GM12878 (cell line): ENCODE results near the gene STARD13. TPM values are rescaled to one million over a fixed set of nuclear protein-coding genes. Genes with fewer than 3 reads are reported as not detected.

Source experiments
- ATAC-seq: fragments of 200-7000 bp; cut with Tn5 transposase; 3 replicates; pipeline ENCODE4 v1.9.1; 2020; ENCODE audit warnings: mild to moderate bottlenecking, moderate library complexity
- BruUV-seq: library from RNA; stranded (reverse); fragments of 400-500 nt; replicated peaks from 2 replicates; lab custom pipeline; 2021; lab: Mats Ljungman, UMichigan
- CTCF ChIA-PET: fragments of 300-600 bp; sonication (Branson Sonifier 250); formaldehyde crosslinking; extraction: SDS; loops from one replicate; lab custom pipeline; 2021; ENCODE audit warnings: inconsistent platforms; lab: Yijun Ruan, JAX
- POLR2A ChIA-PET: fragments of 350-600 bp; formaldehyde crosslinking; extraction: SDS; loops from one replicate; lab custom pipeline; 2021; ENCODE audit warnings: inconsistent platforms; lab: Charles Lee
- RAD21 ChIA-PET: fragments of 300-600 bp; sonication (Branson Sonifier 250); formaldehyde crosslinking; loops from one replicate; lab custom pipeline; 2023; ENCODE audit warnings: antibody characterized with exemption; ENCODE audit not compliant: unreplicated experiment; lab: Charles Lee
- SMC1A ChIA-PET: fragments of 300-600 bp; sonication (Branson Sonifier 250); formaldehyde crosslinking; loops from one replicate; lab custom pipeline; 2023; ENCODE audit not compliant: unreplicated experiment, uncharacterized antibody; lab: Charles Lee
- DNase-seq: peaks from one replicate; pipeline ENCODE4 v3.0.0-alpha.2; 2011; ENCODE audit warnings: low read depth, low spot score
- FAIRE-seq: peaks from 3 replicates; lab custom pipeline; 2011; peaks lifted over from hg19 to GRCh38; lab: Jason Lieb, UNC
- H2AFZ ChIP-seq: 2 replicates; pipeline ENCODE4 v1.6.0; 2011; ENCODE audit warnings: low read depth, low read length, control low read depth; ENCODE audit not compliant: control insufficient read depth
- H3K27ac ChIP-seq: 2 replicates; pipeline ENCODE4 v1.5.1; 2011; ENCODE audit warnings: control low read depth; ENCODE audit not compliant: control insufficient read depth, insufficient read depth
- H3K27me3 ChIP-seq, 2 experiments: replicated peaks in 1 of 2; 2 replicates each; pipeline versions ENCODE4 v1.6.0 to v1.6.1; 2011; ENCODE audit warnings: low read length in 1 of 2; ENCODE audit not compliant: control insufficient read depth in 2 of 2, insufficient read depth in 2 of 2
- H3K36me3 ChIP-seq, 2 experiments: 2 replicates each; pipeline ENCODE4 v1.5.1; 2011; ENCODE audit warnings: low read length in 1 of 2; ENCODE audit not compliant: control insufficient read depth in 2 of 2, insufficient read depth in 2 of 2
- H3K4me1 ChIP-seq: 2 replicates; pipeline ENCODE4 v1.6.1; 2011; ENCODE audit warnings: mild to moderate bottlenecking, low read length, moderate library complexity, mixed read lengths; ENCODE audit not compliant: control insufficient read depth, insufficient read depth
- H3K4me2 ChIP-seq: 2 replicates; pipeline ENCODE4 v1.6.0; 2011; ENCODE audit warnings: control low read depth; ENCODE audit not compliant: control insufficient read depth, insufficient read depth
- H3K4me3 ChIP-seq: fragments of 200-600 bp; sonication (generic); 2 replicates; pipeline ENCODE4 v1.5.1; 2016
- H3K79me2 ChIP-seq: 2 replicates; pipeline ENCODE4 v1.6.0; 2011; ENCODE audit warnings: low read length; ENCODE audit not compliant: control insufficient read depth, insufficient read depth
- H3K9ac ChIP-seq: 2 replicates; pipeline ENCODE4 v1.8.0; 2011; ENCODE audit warnings: low read length, control low read depth, mixed read lengths; ENCODE audit not compliant: control insufficient read depth, insufficient read depth
- H3K9me3 ChIP-seq: replicated peaks from 3 replicates; pipeline ENCODE4 v1.5.1; 2011; ENCODE audit warnings: mild to moderate bottlenecking, low read length; ENCODE audit not compliant: control insufficient read depth, insufficient read depth
- H4K20me1 ChIP-seq: 2 replicates; pipeline ENCODE4 v1.6.0; 2011; ENCODE audit not compliant: control insufficient read depth, insufficient read depth
- CEBPZ ChIP-seq: fragments of 150-350 bp; IDR thresholded peaks from 2 replicates; pipeline ENCODE4 v1.6.1; 2016; ENCODE audit warnings: low read depth, low read length
- EED ChIP-seq: sonication (generic); IDR thresholded peaks from 2 replicates; pipeline ENCODE4 v1.6.1; 2016; ENCODE audit warnings: antibody characterized with exemption, low read depth
- WRNIP1 ChIP-seq: IDR thresholded peaks from 2 replicates; pipeline ENCODE4 v1.6.1; 2011; ENCODE audit warnings: low read depth, low read length, improper control_type of control experiment, borderline replicate concordance
- ZBTB4 ChIP-seq: fragments of 450-650 bp; formaldehyde crosslinking; IDR thresholded peaks from 2 replicates; pipeline ENCODE4 v1.4.0; 2022; ENCODE audit warnings: mild to moderate bottlenecking, moderate library complexity
- ZNF592 ChIP-seq: fragments of 450-650 bp; IDR thresholded peaks from 2 replicates; pipeline ENCODE4 v1.6.1; 2017; ENCODE audit warnings: mild to moderate bottlenecking, moderate library complexity
- ZNF687 ChIP-seq: fragments of 450-650 bp; IDR thresholded peaks from 2 replicates; pipeline ENCODE4 v1.6.1; 2017; ENCODE audit warnings: mild to moderate bottlenecking, moderate library complexity
- WGBS: methylation state at CpG from one replicate; pipeline ENCODE4 v1.1.6; 2016; ENCODE audit warnings: low lambda C conversion rate; ENCODE audit not compliant: insufficient replicate concordance, insufficient coverage; ENCODE audit errors: missing lambda C conversion rate; 5-methylcytosine and 5-hydroxymethylcytosine counted together
- in situ Hi-C: fragments of 300-500 bp; cut with MboI; formaldehyde crosslinking; loops from 9 replicates; pipeline ENCODE4 v1.14.3; 2018; ENCODE audit warnings: mixed read lengths
- intact Hi-C: fragments of 100-400 bp; cut with micrococcal nuclease; formaldehyde crosslinking; loops from one replicate; pipeline ENCODE4 v1.14.2; 2022; ENCODE audit not compliant: unreplicated experiment
- polyA plus RNA-seq, 11 experiments: library from polyadenylated mRNA; depleted of rRNA in 4 of 11; unstranded in 6 of 11; stranded (reverse) in 5 of 11; fragments of >200 nt; fragmentation: Nextera tagmentation in 4 of 11; fragmentation: Illumina TruSeq in 1 of 11; extraction: Ambion mirVana in 4 of 11; extraction: Trizol in 1 of 11; gene quantifications; 1 replicate in 1 of 11; 2 replicates in 10 of 11; pipeline versions ENCODE4 v1.2.1 to v1.2.3, GENCODE V29; 2011 to 2016; ENCODE audit warnings: inconsistent platforms in 2 of 11, missing spikeins in 2 of 11, low read depth in 1 of 11
- total RNA-seq, 4 experiments: library from RNA; depleted of rRNA in 3 of 4; stranded (reverse); fragments of >200 nt in 3 of 4; fragmentation: Illumina TruSeq in 1 of 4; extraction: Trizol in 1 of 4; gene quantifications; 2 replicates each; pipeline versions ENCODE4 v1.2.1 to v1.2.3, GENCODE V29; 2013 to 2021

The STARD13 gene
- total and polyA plus RNA-seq, 10 of the 15 experiments (the other 5 are each of a cell fraction or from before 2014, with no cell fraction given), result 4.0 to 41.6 (median 10.1) TPM

GRCh38 chr13:33193428-33193974 lies 92.1 kb downstream of the STARD13 start:
- FAIRE-seq, result no peak
- peak overlapping the region; percentile 76 for H3K4me2 ChIP-seq
- over 99% methylated on average over 7 of the region's 7 CpGs for WGBS
- TF ChIP-seq EED (no peak), ZBTB4 (CRISPR knock-in tag) (peak; percentile 92), WRNIP1 (0 out of 2 replicates have a peak, but pooled peaks have one; percentile 58), ZNF687 (peak; percentile 97), ZNF592 (peak; percentile 98), CEBPZ (no peak)

More at GRCh38 chr13:33193428-33193974, 92.1 kb downstream of the STARD13 start:
- ATAC-seq (no peak), DNase-seq (no peak)
- peaks cover 24% of the 10 kb centered on the region for H3K4me1 ChIP-seq
- no peaks in the 10 kb centered on the region; a peak in 3 of 4 replicates for H3K36me3 ChIP-seq
- H3K27me3 ChIP-seq, result no peaks in the 10 kb centered on the region
- H3K9me3 ChIP-seq, result no peaks in the 10 kb centered on the region; the same call in 2 of the 3 replicates
- H4K20me1 ChIP-seq, result no peaks in the 10 kb centered on the region
- BruUV-seq, result no TSS peak
- peaks cover 73% of the 10 kb centered on the region for H3K79me2 ChIP-seq
- H3K9ac ChIP-seq, result no peak overlapping the region
- no peak overlapping the region; the same call in 1 of the 2 replicates for H3K4me3 ChIP-seq
- ChIA-PET POLR2A (interaction anchor here (1.0 to 20.2 kb wide), 6 partner anchors 11 to 350 kb away, joined by 3 to 343 read pairs (median 26); no protein-coding TSS in a partner anchor), CTCF (interaction anchor here (0.7 to 6.8 kb wide), 9 partner anchors 10 to 84 kb away, joined by 3 to 54 read pairs (median 6); no protein-coding TSS in a partner anchor), SMC1A (interaction anchor here (0.8 to 33.0 kb wide), 9 partner anchors 10 to 350 kb away, joined by 3 to 832 read pairs (median 9); no protein-coding TSS in a partner anchor), RAD21 (interaction anchor here (0.7 to 7.8 kb wide), 14 partner anchors 9 to 349 kb away, joined by 3 to 158 read pairs (median 6); no protein-coding TSS in a partner anchor)
- peak overlapping the region; percentile 92 for H3K27ac ChIP-seq
- H2AFZ ChIP-seq, result peak overlapping the region; percentile 6
- in situ Hi-C loops, result no loop called here
- intact Hi-C loops, result no loop called here
